ENCODE results near the gene UCHL1.
A peak's percentile ranks its signal among the peaks of the same experiment; 100 is the strongest.

Gene UCHL1

GRCh38 chr4:41257257-41257901 lies 651 bp downstream of the UCHL1 start:
- H3K36me3 ChIP-seq = no peaks in the 10 kb centered on the region
- H3K4me3 ChIP-seq (ENCODE audit: low read depth in 1 of 2, low read length in 1 of 2) = peak overlapping the region in 1 of 2 experiments; percentile 49
- no peak overlapping the region for H3K27ac ChIP-seq
- no peaks in the 10 kb centered on the region for H3K9me3 ChIP-seq
- peaks cover 89% of the 10 kb centered on the region for H3K27me3 ChIP-seq
- H3K4me1 ChIP-seq (ENCODE audit: control insufficient read depth in 1 of 2, insufficient read depth in 1 of 2, low read depth in 1 of 2, low read length in 1 of 2) = peaks cover 0 to 11% of the 10 kb centered on the region in 2 experiments
- TF ChIP-seq CTCF (IDR thresholded peaks at IDR 0.05) = no peak

- Histone ChIP-seq H3K9me3 (no peaks in the 10 kb centered on the region), H3K4me1 (ENCODE audit: control insufficient read depth in 1 of 2, insufficient read depth in 1 of 2, low read depth in 1 of 2, low read length in 1 of 2) (peaks cover 0 to 11% of the 10 kb centered on the region in 2 experiments), H3K27ac (no peak overlapping the region), H3K36me3 (no peaks in the 10 kb centered on the region), H3K4me3 (ENCODE audit: low read depth in 1 of 2, low read length in 1 of 2) (peak overlapping the region in 1 of 2 experiments; percentile 49), H3K27me3 (peaks cover 84% of the 10 kb centered on the region)
- no peak for TF ChIP-seq CTCF (IDR thresholded peaks at IDR 0.05)
Observed at GRCh38 chr4:41257906-41258305, 1.2 kb downstream of the UCHL1 start.

GRCh38 chr4:41258783-41259182 lies 2.1 kb downstream of the UCHL1 start:
- no peaks in the 10 kb centered on the region for H3K9me3 ChIP-seq
- peaks cover 0 to 11% of the 10 kb centered on the region in 2 experiments for H3K4me1 ChIP-seq (ENCODE audit: control insufficient read depth in 1 of 2, insufficient read depth in 1 of 2, low read depth in 1 of 2, low read length in 1 of 2)
- TF ChIP-seq CTCF (IDR thresholded peaks at IDR 0.05) = no peak
- no peak overlapping the region for H3K4me3 ChIP-seq (ENCODE audit: low read depth in 1 of 2, low read length in 1 of 2)
- no peak overlapping the region for H3K27ac ChIP-seq
- peaks cover 75% of the 10 kb centered on the region for H3K27me3 ChIP-seq
- H3K36me3 ChIP-seq = no peaks in the 10 kb centered on the region

- Histone ChIP-seq H3K4me1 (ENCODE audit: control insufficient read depth in 1 of 2, insufficient read depth in 1 of 2, low read depth in 1 of 2, low read length in 1 of 2) (peaks cover 0 to 11% of the 10 kb centered on the region in 2 experiments), H3K9me3 (no peaks in the 10 kb centered on the region), H3K36me3 (no peaks in the 10 kb centered on the region), H3K4me3 (ENCODE audit: low read depth in 1 of 2, low read length in 1 of 2) (no peak overlapping the region), H3K27me3 (peaks cover 61% of the 10 kb centered on the region), H3K27ac (no peak overlapping the region)
- TF ChIP-seq CTCF (IDR thresholded peaks at IDR 0.05) = no peak
Observed at GRCh38 chr4:41260116-41260733, 3.5 kb downstream of the UCHL1 start.

GRCh38 chr4:41262198-41262597 lies 5.5 kb downstream of the UCHL1 start:
- H3K36me3 ChIP-seq = no peaks in the 10 kb centered on the region
- H3K4me3 ChIP-seq (ENCODE audit: low read depth in 1 of 2, low read length in 1 of 2) = no peak overlapping the region
- no peak for TF ChIP-seq CTCF (IDR thresholded peaks at IDR 0.05)
- H3K4me1 ChIP-seq (ENCODE audit: control insufficient read depth in 1 of 2, insufficient read depth in 1 of 2, low read depth in 1 of 2, low read length in 1 of 2) = peaks cover 0 to 4% of the 10 kb centered on the region in 2 experiments
- no peaks in the 10 kb centered on the region for H3K9me3 ChIP-seq
- H3K27me3 ChIP-seq = peaks cover 41% of the 10 kb centered on the region
- H3K27ac ChIP-seq = no peak overlapping the region

Measured in neutrophil (primary cell).